Measurements from ENCODE around the gene GPSM3. TPM values are rescaled to one million over a fixed set of nuclear protein-coding genes. Genes with fewer than 3 reads are reported as not detected.
A peak's percentile ranks its signal among the peaks of the same experiment; 100 is the strongest.

Gene GPSM3
- total and polyA plus RNA-seq, 2 experiments from 2014 or later = 5.4 to 7.3 TPM

DNA sequence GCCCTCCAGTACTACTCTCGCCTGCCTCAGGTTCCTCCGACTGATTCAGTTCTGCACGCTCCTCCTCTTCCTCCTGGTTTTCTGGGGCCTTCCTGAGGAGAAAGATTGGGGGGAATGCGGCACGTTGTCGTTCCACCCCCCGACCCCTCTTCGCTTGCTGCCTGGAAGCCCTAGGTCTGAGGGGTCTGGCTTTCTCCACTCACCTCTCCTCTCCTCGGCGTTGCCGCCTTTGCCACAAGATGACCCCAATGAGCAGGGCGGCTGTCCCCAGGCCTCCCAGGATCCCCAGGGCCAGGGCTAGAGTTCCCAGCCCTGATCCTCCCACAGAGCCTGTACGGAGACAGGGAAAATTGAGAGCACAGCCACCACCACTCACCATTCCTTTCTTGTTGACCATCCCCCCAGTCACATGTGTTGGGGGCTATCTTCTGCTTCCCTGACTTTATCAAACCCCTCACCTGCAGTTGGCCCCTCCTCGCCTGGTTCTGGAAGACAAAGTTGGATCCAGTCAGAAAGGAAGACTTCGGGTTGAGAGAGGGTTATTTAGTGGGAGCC is 11.2 kb downstream of the GPSM3 start:
- Histone ChIP-seq H2AFZ (no peak overlapping the region), H3K9ac (no peak overlapping the region), H3K4me1 (ENCODE audit: insufficient read depth) (peaks cover 14% of the 10 kb centered on the region), H4K20me1 (ENCODE audit: insufficient read depth) (no peaks in the 10 kb centered on the region), H3K4me3 (no peak overlapping the region), H3F3A (ENCODE audit: insufficient read depth) (peaks cover 14% of the 10 kb centered on the region), H3K4me2 (ENCODE audit: unreplicated experiment) (no peak overlapping the region), H3K9me3 (ENCODE audit: low read depth) (no peaks in the 10 kb centered on the region), H3K27me3 (replicated peaks; ENCODE audit: insufficient read depth) (no peaks in the 10 kb centered on the region), H3K27ac (no peak overlapping the region), H3K36me3 (ENCODE audit: low read depth) (no peaks in the 10 kb centered on the region), H3K9me2 (ENCODE audit: insufficient read depth) (no peaks in the 10 kb centered on the region), H3K79me2 (ENCODE audit: insufficient read depth) (peaks cover 21% of the 10 kb centered on the region)
- WGBS, 2 experiments (ENCODE audit: low coverage in 1 of 2, low lambda C conversion rate in 2 of 2, missing lambda C conversion rate in 2 of 2) = 87 to 93% methylated on average over 15 of the region's 15 CpGs
- no peak for TF ChIP-seq EZH2 (IDR thresholded peaks at IDR 0.05; ENCODE audit: insufficient read depth, poor library complexity, severe bottlenecking)
- no peak for TF ChIP-seq EZH2phosphoT487 (IDR thresholded peaks at IDR 0.05; ENCODE audit: insufficient read depth, low read depth)
- no peak for DNase-seq
- in situ Hi-C loops (cut with MboI) = no loop called here

- WGBS, 2 experiments (ENCODE audit: low coverage in 1 of 2, low lambda C conversion rate in 2 of 2, missing lambda C conversion rate in 2 of 2) = 78 to 79% methylated on average over 10 of the region's 10 CpGs
- H3K36me3 ChIP-seq (ENCODE audit: low read depth) = no peaks in the 10 kb centered on the region
- in situ Hi-C loops (cut with MboI) = no loop called here
- no peak overlapping the region for H3K4me3 ChIP-seq
- H4K20me1 ChIP-seq (ENCODE audit: insufficient read depth) = no peaks in the 10 kb centered on the region
- H3K27me3 ChIP-seq (replicated peaks; ENCODE audit: insufficient read depth) = no peaks in the 10 kb centered on the region
- no peak for DNase-seq
- H3K9me2 ChIP-seq (ENCODE audit: insufficient read depth) = no peaks in the 10 kb centered on the region
- peaks cover 13% of the 10 kb centered on the region for H3F3A ChIP-seq (ENCODE audit: insufficient read depth)
- H3K4me2 ChIP-seq (ENCODE audit: unreplicated experiment) = no peak overlapping the region
- peaks cover 29% of the 10 kb centered on the region for H3K79me2 ChIP-seq (ENCODE audit: insufficient read depth)
- H3K9me3 ChIP-seq (ENCODE audit: low read depth) = no peaks in the 10 kb centered on the region
- H3K27ac ChIP-seq = no peak overlapping the region
- no peak overlapping the region for H2AFZ ChIP-seq
- peaks cover 14% of the 10 kb centered on the region for H3K4me1 ChIP-seq (ENCODE audit: insufficient read depth)
- no peak overlapping the region for H3K9ac ChIP-seq
- TF ChIP-seq EZH2 (IDR thresholded peaks at IDR 0.05; ENCODE audit: insufficient read depth, poor library complexity, severe bottlenecking) (no peak), EZH2phosphoT487 (IDR thresholded peaks at IDR 0.05; ENCODE audit: insufficient read depth, low read depth) (no peak)
Measured at GRCh38 chr6:32179766-32180405, 12.6 kb downstream of the GPSM3 start.

DNA sequence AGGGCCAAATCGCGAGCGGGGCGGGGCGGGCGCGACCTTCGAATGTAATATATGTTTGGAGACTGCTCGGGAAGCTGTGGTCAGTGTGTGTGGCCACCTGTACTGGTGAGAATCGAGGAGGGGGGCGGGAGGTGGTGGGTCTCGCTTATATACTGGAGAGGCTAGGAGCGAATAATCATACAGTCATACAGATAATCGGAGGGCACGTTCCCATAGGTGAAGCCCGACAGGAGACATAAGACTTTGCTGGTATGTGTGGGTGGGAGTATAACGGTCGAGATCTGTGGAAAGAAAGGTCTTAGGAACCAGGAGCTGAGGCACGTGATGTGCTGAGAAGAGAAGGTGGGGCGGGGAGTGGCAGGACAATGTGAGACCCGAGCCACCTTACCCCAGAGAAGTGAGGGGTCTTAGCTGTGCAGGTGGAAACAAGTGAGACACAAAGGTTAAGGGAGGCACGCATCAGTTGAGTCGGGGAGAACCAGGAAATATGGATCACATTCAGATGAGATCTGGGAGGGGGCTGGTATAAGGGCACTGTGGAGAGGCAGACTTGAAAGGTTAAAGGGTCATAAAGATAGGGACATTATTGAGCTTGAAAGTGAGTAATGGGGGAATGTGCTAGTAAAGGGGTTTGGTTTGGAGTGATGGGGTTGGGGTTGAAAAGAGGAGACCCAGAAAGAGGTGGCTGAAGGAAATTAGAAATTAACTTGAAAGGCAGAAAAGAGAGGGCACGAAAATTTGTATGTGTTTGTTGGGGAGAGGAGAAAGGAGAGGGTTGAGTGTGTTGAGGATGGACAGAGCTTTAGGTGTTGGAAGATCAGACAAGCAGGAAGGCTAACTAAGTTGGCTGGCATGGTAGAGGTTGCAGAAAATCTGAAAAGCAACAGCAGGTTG is 13.6 kb downstream of the GPSM3 start:
- 3 to 8% methylated on average over 13 to 24 of the region's 24 CpGs for WGBS, 2 experiments (ENCODE audit: low coverage in 1 of 2, low lambda C conversion rate in 2 of 2, missing lambda C conversion rate in 2 of 2)
- peak overlapping the region; percentile 87 for H3K4me2 ChIP-seq (ENCODE audit: unreplicated experiment)
- no peaks in the 10 kb centered on the region for H3K27me3 ChIP-seq (replicated peaks; ENCODE audit: insufficient read depth)
- in situ Hi-C loops (cut with MboI) = no loop called here
- no peaks in the 10 kb centered on the region for H3K9me3 ChIP-seq (ENCODE audit: low read depth)
- H2AFZ ChIP-seq = peak overlapping the region; percentile 83
- H3K36me3 ChIP-seq (ENCODE audit: low read depth) = no peaks in the 10 kb centered on the region
- peak overlapping the region; percentile 96 for H3K9ac ChIP-seq
- peaks cover 18% of the 10 kb centered on the region for H3K4me1 ChIP-seq (ENCODE audit: insufficient read depth)
- peak overlapping the region; percentile 92 for H3K4me3 ChIP-seq
- no peaks in the 10 kb centered on the region for H4K20me1 ChIP-seq (ENCODE audit: insufficient read depth)
- H3K27ac ChIP-seq = peak overlapping the region; percentile 92
- peaks cover 34% of the 10 kb centered on the region for H3K79me2 ChIP-seq (ENCODE audit: insufficient read depth)
- H3F3A ChIP-seq (ENCODE audit: insufficient read depth) = peaks cover 13% of the 10 kb centered on the region
- H3K9me2 ChIP-seq (ENCODE audit: insufficient read depth) = no peaks in the 10 kb centered on the region
- no peak for TF ChIP-seq EZH2phosphoT487 (IDR thresholded peaks at IDR 0.05; ENCODE audit: insufficient read depth, low read depth)
- no peak for TF ChIP-seq EZH2 (IDR thresholded peaks at IDR 0.05; ENCODE audit: insufficient read depth, poor library complexity, severe bottlenecking)
- DNase-seq = peak; percentile 53

DNA sequence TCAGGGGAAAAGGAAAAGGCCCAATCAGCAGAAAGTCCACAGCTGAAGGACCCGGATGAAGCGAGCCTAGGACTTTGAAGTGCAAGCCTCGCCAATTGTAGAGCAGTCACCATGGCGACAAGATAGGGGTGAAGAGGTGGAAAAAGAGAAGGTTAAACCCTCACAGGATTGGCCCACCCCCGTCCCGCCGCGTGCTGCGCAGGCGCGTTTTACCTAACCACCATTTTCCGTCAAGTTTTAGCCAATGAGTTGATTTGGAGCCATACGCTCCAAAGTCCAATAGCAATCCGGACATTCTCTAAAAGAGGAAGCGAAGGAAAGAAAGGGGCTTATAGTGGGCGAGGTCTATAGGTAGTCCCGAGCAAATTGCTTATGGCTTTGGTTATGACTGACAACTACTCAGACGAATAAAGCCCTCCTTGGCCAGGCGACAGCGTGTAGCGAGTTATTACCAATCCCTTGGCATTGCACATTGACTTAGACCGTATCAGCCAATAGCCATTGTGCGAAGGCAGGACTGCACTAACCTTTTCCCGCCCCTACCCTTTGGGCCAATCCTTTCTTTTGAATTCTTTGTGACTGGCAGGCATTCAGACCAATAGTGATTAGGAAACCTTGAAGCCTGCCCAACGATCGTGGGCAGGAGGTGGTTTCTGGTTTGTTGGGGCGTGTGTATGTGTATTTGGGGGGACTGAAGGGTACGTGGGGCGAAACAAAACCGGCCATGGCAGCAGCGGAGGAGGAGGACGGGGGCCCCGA is 14.5 kb downstream of the GPSM3 start, which contains the start of gene RNF5:
Gene RNF5, plus strand, starts transcription at position 618 of the 759 bp plus-strand sequence. Its CDS starts 107 bp downstream, at position 725.
- in situ Hi-C loops (cut with MboI) = no loop called here
- Histone ChIP-seq H3K79me2 (ENCODE audit: insufficient read depth) (peaks cover 43% of the 10 kb centered on the region), H3F3A (ENCODE audit: insufficient read depth) (peaks cover 13% of the 10 kb centered on the region), H3K36me3 (ENCODE audit: low read depth) (no peaks in the 10 kb centered on the region), H4K20me1 (ENCODE audit: insufficient read depth) (no peaks in the 10 kb centered on the region), H3K4me2 (ENCODE audit: unreplicated experiment) (peak within 1 kb of the TSS; percentile 87), H3K9me3 (ENCODE audit: low read depth) (no peaks in the 10 kb centered on the region), H2AFZ (peak within 1 kb of the TSS; percentile 83), H3K27me3 (replicated peaks; ENCODE audit: insufficient read depth) (no peaks in the 10 kb centered on the region), H3K9ac (peak within 1 kb of the TSS; percentile 96), H3K4me3 (peak within 1 kb of the TSS; percentile 92), H3K9me2 (ENCODE audit: insufficient read depth) (no peaks in the 10 kb centered on the region), H3K4me1 (ENCODE audit: insufficient read depth) (peaks cover 18% of the 10 kb centered on the region), H3K27ac (peak within 1 kb of the TSS; percentile 92)
- DNase-seq = peak; percentile 100
- 1% methylated on average over 31 to 33 of the region's 33 CpGs for WGBS, 2 experiments (ENCODE audit: low coverage in 1 of 2, low lambda C conversion rate in 2 of 2, missing lambda C conversion rate in 2 of 2)
- TF ChIP-seq EZH2 (IDR thresholded peaks at IDR 0.05; ENCODE audit: insufficient read depth, poor library complexity, severe bottlenecking) (no peak), EZH2phosphoT487 (IDR thresholded peaks at IDR 0.05; ENCODE audit: insufficient read depth, low read depth) (no peak)

Data from GM23248 (cell line).